HFFc6 (cell line): ENCODE measurements around the gene COPA. TPM values are rescaled to one million over a fixed set of nuclear protein-coding genes. Genes with fewer than 3 reads are reported as not detected.
"Not testable (repeated sequence)": the region's sequence is repeated elsewhere in the genome, so short reads cannot be mapped to it uniquely, and the experiment has no call there.

ENCODE experiments used
- DNase-seq: peaks from one replicate; pipeline ENCODE4 v3.0.0-alpha.2; 2018
- H3K27ac Mint-ChIP-seq: 2 replicates; pipeline ENCODE4 v1.8.0; 2020; ENCODE audit warnings: mild to moderate bottlenecking, mixed read lengths
- H3K27me3 Mint-ChIP-seq: 2 replicates; pipeline ENCODE4 v1.8.0; 2021; ENCODE audit warnings: mild to moderate bottlenecking, moderate library complexity, mixed read lengths; ENCODE audit not compliant: insufficient read depth
- H3K36me3 Mint-ChIP-seq: 2 replicates; pipeline ENCODE4 v1.8.0; 2021; ENCODE audit warnings: low read depth, mixed read lengths
- H3K4me1 Mint-ChIP-seq: 2 replicates; pipeline ENCODE4 v1.8.0; 2020; ENCODE audit warnings: low read depth, mixed read lengths
- H3K4me3 Mint-ChIP-seq: 2 replicates; pipeline ENCODE4 v1.8.0; 2020; ENCODE audit warnings: mild to moderate bottlenecking, moderate library complexity, mixed read lengths
- H3K9me3 Mint-ChIP-seq: 2 replicates; pipeline ENCODE4 v1.8.0; 2020; ENCODE audit warnings: mild to moderate bottlenecking, mixed read lengths
- total RNA-seq, 6 experiments: library from RNA; stranded (reverse); fragmentation: NEBNext Ultra II Directional; extraction: Animal tissue kit (Norgen Biotek cat#: 25700); gene quantifications; 2 replicates in 1 of 6; 3 replicates in 5 of 6; pipeline ENCODE4 v1.2.3, GENCODE V29; 2021
- TF ChIP-seq, protein P1 (sequence below): fragments of 200-600 bp; sonication (generic); IDR thresholded peaks from 2 replicates; pipeline ENCODE4 v1.5.0; 2021; ENCODE audit warnings: antibody characterized with exemption, mild to moderate bottlenecking

The COPA gene
- total RNA-seq, 6 experiments from 2014 or later, result 218 to 257 (median 249) TPM

DNA sequence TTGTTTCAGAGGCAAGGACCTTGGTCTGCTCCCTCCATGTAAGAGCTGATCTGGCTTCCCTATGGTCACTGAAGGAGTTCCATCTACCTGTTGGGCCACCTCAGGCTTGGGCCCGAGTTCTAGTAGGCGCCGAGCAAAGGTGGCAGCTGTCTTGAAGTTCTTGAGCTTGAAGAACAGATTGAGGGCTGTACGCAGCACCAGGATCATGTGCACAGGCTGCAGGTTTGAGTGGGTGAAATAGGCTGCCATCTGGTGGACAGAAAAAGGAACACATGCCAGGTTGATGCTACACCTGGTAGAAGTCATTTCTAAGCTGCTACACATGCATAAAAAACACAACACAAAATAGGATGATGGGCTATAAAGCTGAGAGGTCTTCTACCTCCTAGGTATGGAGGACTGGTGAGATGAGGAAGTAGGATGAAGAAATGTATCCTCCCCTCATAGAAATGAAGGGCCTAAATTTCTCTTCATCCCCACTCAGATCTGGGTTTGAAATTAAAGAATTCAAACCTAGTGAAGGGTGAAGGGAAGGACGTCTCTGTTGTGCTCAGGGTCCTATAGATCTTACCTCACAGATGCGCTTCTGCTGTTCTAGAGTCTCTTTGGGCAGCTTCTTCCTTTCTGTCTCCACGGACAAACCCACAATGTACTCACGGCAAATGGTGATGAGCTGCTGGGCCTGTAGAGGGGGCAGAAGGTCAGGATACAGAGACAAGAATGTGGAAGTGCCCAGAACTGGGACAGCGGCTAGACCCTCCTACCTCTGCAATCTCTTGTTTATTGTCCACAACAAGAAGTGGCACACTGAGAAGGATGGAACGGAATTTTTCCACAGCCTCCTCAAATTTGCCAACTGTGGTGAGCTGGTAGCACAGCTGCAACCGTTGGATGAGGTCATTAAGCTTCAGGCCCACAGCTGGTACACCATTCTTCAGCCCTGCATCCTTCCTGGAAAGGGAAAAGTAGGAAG lies 51.5 kb downstream of the COPA start:
- Mint-ChIP-seq H3K4me3 (no peak overlapping the region), H3K36me3 (peaks cover 63% of the 10 kb centered on the region), H3K27ac (peak overlapping the region; percentile 22; the same call in 1 of the 2 replicates), H3K9me3 (no peaks in the 10 kb centered on the region), H3K4me1 (peaks cover 3% of the 10 kb centered on the region), H3K27me3 (peaks cover 3% of the 10 kb centered on the region; the same call in 1 of the 2 replicates)
- DNase-seq, result peak; percentile 56
- TF ChIP-seq, protein P1, sequence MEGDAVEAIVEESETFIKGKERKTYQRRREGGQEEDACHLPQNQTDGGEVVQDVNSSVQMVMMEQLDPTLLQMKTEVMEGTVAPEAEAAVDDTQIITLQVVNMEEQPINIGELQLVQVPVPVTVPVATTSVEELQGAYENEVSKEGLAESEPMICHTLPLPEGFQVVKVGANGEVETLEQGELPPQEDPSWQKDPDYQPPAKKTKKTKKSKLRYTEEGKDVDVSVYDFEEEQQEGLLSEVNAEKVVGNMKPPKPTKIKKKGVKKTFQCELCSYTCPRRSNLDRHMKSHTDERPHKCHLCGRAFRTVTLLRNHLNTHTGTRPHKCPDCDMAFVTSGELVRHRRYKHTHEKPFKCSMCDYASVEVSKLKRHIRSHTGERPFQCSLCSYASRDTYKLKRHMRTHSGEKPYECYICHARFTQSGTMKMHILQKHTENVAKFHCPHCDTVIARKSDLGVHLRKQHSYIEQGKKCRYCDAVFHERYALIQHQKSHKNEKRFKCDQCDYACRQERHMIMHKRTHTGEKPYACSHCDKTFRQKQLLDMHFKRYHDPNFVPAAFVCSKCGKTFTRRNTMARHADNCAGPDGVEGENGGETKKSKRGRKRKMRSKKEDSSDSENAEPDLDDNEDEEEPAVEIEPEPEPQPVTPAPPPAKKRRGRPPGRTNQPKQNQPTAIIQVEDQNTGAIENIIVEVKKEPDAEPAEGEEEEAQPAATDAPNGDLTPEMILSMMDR, result peak; percentile 90

DNA sequence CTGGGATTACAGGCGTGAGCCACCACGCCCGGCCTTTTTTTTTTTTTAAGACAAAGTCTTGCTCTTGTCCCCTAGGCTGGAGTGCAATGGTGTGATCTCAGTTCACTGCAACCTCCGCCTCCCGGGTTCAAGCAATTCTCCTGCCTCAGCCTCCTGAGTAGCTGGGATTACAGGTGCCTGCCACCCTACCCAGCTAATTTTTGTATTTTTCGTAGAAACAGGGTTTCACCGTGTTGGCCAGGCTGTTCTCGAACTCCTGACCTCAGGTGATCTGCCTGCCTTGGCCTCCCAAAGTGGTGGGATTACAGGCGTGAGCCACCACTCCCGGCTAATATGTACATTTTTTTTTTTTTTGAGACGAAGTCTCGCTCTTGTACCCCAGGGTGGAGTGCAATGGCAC lies 55.3 kb downstream of the COPA start:
- not testable (repeated sequence) for H3K9me3 Mint-ChIP-seq, DNase-seq, H3K27ac Mint-ChIP-seq, H3K4me3 Mint-ChIP-seq
- Mint-ChIP-seq H3K36me3 (peaks cover 38% of the 10 kb centered on the region), H3K4me1 (peaks cover 31% of the 10 kb centered on the region), H3K27me3 (peaks cover 15% of the 10 kb centered on the region)

DNA sequence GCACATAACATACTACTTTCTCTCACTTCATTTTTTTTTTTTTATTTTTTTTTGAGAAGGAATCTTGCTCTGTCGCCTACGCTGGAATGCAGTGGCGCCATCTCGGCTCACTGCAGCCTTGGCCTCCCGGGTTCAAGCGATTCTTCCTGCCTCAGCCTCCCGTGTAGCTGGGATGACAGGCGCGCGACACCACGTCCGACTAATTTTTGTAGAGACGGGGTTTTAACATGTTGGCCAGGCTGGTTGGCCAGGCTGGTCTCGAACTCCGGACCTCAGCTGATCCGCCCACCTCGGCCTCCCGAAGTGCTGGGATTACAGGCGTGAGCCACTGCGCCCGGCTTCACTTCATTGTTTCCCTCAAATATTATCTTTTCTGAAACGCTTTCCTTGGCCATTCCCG lies 57.5 kb downstream of the COPA start:
- Mint-ChIP-seq H3K27ac (peak overlapping the region; percentile 39; the same call in 1 of the 2 replicates), H3K4me1 (peaks cover 31% of the 10 kb centered on the region), H3K36me3 (peaks cover 26% of the 10 kb centered on the region), H3K4me3 (peak overlapping the region; percentile 99), H3K27me3 (peaks cover 12% of the 10 kb centered on the region), H3K9me3 (no peaks in the 10 kb centered on the region)
- no peak for DNase-seq
- TF ChIP-seq, protein P1, result no peak

DNA sequence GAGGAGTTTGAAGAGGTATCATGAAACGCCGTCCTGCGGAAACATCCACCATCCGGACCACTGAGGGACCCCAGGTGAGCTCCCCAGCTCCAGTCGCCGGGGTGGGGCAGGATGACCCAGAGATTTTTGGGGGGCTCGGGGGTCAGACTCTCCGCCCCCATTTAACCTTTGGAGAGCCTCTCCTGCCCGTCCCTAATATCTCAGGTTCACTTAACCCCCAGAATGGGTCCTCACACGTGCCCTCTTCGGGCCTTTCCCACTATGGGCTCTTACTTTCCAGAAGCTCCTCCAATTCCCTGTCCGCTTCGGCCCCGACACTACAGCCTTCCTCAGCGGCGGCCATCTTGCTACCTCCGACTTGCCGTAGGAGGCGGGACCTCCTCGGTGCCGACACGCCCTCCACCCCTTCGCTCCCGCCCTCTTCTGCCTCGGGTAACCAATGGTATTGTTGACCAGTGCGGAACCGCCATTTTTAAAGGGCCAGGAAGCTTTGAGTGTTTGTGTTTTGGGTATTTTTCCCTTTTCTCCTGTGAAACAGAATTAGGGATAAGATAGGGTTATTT lies 58.2 kb downstream of the COPA start, which contains the start of gene PEX19:
PEX19 (minus strand) TSS at position 352 of the 563 bp plus-strand sequence; CDS start at position 343, 9 bp downstream.
- Mint-ChIP-seq H3K36me3 (peaks cover 25% of the 10 kb centered on the region), H3K4me3 (peak within 1 kb of the TSS; percentile 99)
- TF ChIP-seq, protein P1, result no peak

DNA sequence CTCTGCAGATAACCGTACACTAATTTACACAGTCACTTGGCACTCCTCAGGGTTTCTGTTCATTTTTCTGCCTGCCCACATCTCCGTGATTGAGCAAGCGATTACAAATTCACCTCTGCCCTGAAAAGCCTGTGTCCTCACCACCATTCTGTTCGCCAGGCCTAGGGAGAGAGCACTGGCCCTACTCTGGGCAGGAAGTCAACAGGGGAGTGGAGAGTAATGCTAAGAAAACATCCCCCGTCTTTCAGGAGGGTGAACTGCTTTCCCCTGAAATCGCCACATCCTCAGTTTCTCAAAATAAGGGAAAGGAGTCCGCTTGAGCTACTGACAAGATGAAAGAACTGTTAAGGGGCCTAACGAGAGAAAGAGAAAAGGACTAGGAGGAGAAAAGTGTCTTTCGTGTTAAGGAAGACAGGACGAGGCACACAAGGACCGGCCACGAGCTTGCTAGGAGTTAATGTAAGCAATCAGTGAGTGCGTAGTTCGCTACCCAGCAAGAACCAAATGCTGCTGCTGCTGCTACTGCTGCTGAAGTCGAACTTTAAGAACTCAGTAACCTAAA lies 58.7 kb downstream of the COPA start:
- Mint-ChIP-seq H3K9me3 (no peaks in the 10 kb centered on the region), H3K4me1 (peaks cover 31% of the 10 kb centered on the region), H3K27ac (peak overlapping the region; percentile 99), H3K27me3 (peaks cover 12% of the 10 kb centered on the region), H3K36me3 (peaks cover 26% of the 10 kb centered on the region), H3K4me3 (peak overlapping the region; percentile 99)
- TF ChIP-seq, protein P1, result no peak
- peak; percentile 66 for DNase-seq

More for the DNA sequence above, 58.2 kb downstream of the COPA start, which contains the start of gene PEX19:
- Mint-ChIP-seq H3K9me3 (no peaks in the 10 kb centered on the region), H3K27ac (peak within 1 kb of the TSS; percentile 99), H3K27me3 (peaks cover 12% of the 10 kb centered on the region), H3K4me1 (peaks cover 31% of the 10 kb centered on the region)
- peak; percentile 96 for DNase-seq
